22Rv1 (cell line): ENCODE data around the gene ZFYVE21.

ENCODE experiments used
- CTCF ChIP-seq: fragments of 450-650 bp; IDR thresholded peaks from 2 replicates; pipeline ENCODE4 v1.5.1; 2017; ENCODE audit warnings: mild to moderate bottlenecking
- ZFX ChIP-seq: fragments of 450-650 bp; IDR thresholded peaks from 2 replicates; pipeline ENCODE4 v1.6.1; 2017; ENCODE audit warnings: antibody characterized with exemption, borderline replicate concordance

GRCh38 chr14:103695296-103696069, 20.1 kb upstream of the ZFYVE21 start:
- TF ChIP-seq CTCF (no peak), ZFX (no peak)
